K562 (cell line): ENCODE measurements around the gene MED15.

ENCODE experiments used
- CREB1 ChIP-seq, 2 experiments: sonication (generic) in 1 of 2; formaldehyde crosslinking in 1 of 2; IDR thresholded peaks; 2 replicates each; pipeline versions ENCODE4 v1.6.1 to v1.8.0; 2012 to 2022; ENCODE audit warnings: inconsistent platforms in 1 of 2, mild to moderate bottlenecking in 1 of 2, missing genetic modification reagents in 1 of 2, moderate library complexity in 1 of 2
- ETV6 ChIP-seq, 3 experiments: fragments of 150-350 bp in 1 of 3; sonication (generic) in 1 of 3; formaldehyde crosslinking in 1 of 3; IDR thresholded peaks; 2 replicates each; pipeline versions ENCODE4 v1.6.1 to v1.8.0; 2014 to 2022; ENCODE audit warnings: borderline replicate concordance in 2 of 3, low read depth in 2 of 3, antibody characterized with exemption in 1 of 3, low read length in 1 of 3, mild to moderate bottlenecking in 1 of 3, missing genetic modification reagents in 1 of 3
- PTRF ChIP-seq: fragments of 450-650 bp; IDR thresholded peaks from 2 replicates; pipeline ENCODE4 v1.6.1; 2016; ENCODE audit warnings: mild to moderate bottlenecking, missing genetic modification characterization, missing compliant biosample characterization
- RBM14 ChIP-seq: fragments of 200-400 bp; formaldehyde crosslinking; IDR thresholded peaks from 2 replicates; pipeline ENCODE4 v1.6.1; 2018; ENCODE audit warnings: low read depth, mild to moderate bottlenecking, low read length, moderate library complexity, borderline replicate concordance; ENCODE audit not compliant: insufficient read depth
- TF ChIP-seq, protein P1 (sequence below), 3 experiments: IDR thresholded peaks in 2 of 3; conservative IDR thresholded peaks in 1 of 3; 2 replicates each; pipeline ENCODE4 v1.5.1; 2011 to 2012; ENCODE audit warnings: low read length in 3 of 3, mild to moderate bottlenecking in 3 of 3, control low read depth in 2 of 3, improper control_type of control experiment in 1 of 3, inconsistent platforms in 1 of 3, low read depth in 1 of 3, mixed read lengths in 1 of 3, moderate library complexity in 1 of 3; ENCODE audit not compliant: insufficient read depth in 2 of 3

DNA sequence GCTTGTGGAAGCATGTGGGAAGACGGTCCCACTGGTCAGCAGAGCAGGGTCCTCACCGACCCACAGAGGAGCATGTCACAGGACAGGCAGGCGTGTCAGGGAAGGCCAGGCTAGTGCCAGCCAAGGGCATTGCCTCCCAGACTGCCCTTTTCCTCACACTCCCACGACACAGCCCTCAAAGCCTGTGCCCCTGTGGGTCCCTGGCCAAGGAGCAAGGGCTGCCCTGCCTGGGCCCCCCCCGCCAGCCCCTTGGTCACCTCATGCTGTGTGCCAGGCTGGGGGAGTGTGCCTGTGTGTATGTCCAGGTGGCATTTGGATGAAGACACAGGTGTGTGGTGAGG is 74.7 kb downstream of the MED15 start:
- no peak for TF ChIP-seq RBM14
- TF ChIP-seq CREB1 (IDR thresholded peaks at IDR 0.05), result no peak
- TF ChIP-seq CREB1 (CRISPR knock-in tag; IDR thresholded peaks at IDR 0.05), result no peak
- TF ChIP-seq PTRF (tag), result no peak
- TF ChIP-seq, protein P1, sequence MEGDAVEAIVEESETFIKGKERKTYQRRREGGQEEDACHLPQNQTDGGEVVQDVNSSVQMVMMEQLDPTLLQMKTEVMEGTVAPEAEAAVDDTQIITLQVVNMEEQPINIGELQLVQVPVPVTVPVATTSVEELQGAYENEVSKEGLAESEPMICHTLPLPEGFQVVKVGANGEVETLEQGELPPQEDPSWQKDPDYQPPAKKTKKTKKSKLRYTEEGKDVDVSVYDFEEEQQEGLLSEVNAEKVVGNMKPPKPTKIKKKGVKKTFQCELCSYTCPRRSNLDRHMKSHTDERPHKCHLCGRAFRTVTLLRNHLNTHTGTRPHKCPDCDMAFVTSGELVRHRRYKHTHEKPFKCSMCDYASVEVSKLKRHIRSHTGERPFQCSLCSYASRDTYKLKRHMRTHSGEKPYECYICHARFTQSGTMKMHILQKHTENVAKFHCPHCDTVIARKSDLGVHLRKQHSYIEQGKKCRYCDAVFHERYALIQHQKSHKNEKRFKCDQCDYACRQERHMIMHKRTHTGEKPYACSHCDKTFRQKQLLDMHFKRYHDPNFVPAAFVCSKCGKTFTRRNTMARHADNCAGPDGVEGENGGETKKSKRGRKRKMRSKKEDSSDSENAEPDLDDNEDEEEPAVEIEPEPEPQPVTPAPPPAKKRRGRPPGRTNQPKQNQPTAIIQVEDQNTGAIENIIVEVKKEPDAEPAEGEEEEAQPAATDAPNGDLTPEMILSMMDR (IDR thresholded peaks at IDR 0.05 in 2 of 3, conservative IDR thresholded peaks at IDR 0.05 in 1 of 3; ENCODE audit: insufficient read depth in 2 of 3, low read depth in 1 of 3, low read length in 3 of 3), result no peak
- TF ChIP-seq ETV6 (IDR thresholded peaks at IDR 0.05; ENCODE audit: borderline replicate concordance in 1 of 2, low read depth in 2 of 2, low read length in 1 of 2), result no peak
- TF ChIP-seq ETV6 (CRISPR knock-in tag; IDR thresholded peaks at IDR 0.05; ENCODE audit: borderline replicate concordance), result no peak
